ENCODE data around the gene NUDT16L1.

Gene NUDT16L1

GRCh38 chr16:4664538-4665418, 28.6 kb upstream of the NUDT16L1 start:
- no peak for DNase-seq

GRCh38 chr16:4666537-4667202, 26.7 kb upstream of the NUDT16L1 start:
- no peak for DNase-seq

GRCh38 chr16:4667203-4667963, 26.0 kb upstream of the NUDT16L1 start:
- DNase-seq, result no peak

- no peak for DNase-seq
These were observed 24.9 kb upstream of the NUDT16L1 start for GRCh38 chr16:4668313-4668960.

GRCh38 chr16:4673387-4674046, 19.8 kb upstream of the NUDT16L1 start:
- no peak for DNase-seq

DNA sequence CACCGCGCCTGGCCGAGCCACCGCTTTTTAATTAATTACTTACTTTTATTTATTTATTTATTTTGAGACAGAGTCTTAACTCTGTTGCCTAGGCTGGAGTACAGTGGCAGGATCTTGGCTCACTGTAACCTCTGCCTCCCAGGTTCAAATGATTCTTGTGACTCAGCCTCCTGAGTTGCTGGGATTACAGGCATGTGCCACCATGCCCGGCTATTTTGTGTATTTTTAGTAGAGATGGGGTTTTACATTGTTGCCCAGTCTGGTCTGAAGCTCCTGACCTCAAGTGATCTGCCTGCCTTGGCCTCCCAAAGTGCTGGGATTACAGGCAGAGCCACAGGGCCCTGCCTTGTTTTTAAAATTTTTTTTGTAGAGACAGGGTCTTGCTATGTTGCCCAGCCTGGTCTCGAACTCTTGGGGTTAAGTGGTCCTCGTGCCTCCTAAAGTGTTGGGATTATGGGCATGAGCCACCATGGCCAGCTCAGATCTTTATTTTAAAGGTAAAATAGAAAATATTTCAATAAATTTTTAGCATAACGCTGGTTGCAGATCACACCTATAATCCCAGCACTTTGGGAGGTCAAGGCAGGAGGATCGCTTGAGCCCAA, 18.3 kb upstream of the NUDT16L1 start:
- no peak for DNase-seq

GRCh38 chr16:4675864-4676786, 17.2 kb upstream of the NUDT16L1 start:
- DNase-seq, result no peak

- no peak for DNase-seq
These were observed 16.5 kb upstream of the NUDT16L1 start for GRCh38 chr16:4676831-4677230.

DNA sequence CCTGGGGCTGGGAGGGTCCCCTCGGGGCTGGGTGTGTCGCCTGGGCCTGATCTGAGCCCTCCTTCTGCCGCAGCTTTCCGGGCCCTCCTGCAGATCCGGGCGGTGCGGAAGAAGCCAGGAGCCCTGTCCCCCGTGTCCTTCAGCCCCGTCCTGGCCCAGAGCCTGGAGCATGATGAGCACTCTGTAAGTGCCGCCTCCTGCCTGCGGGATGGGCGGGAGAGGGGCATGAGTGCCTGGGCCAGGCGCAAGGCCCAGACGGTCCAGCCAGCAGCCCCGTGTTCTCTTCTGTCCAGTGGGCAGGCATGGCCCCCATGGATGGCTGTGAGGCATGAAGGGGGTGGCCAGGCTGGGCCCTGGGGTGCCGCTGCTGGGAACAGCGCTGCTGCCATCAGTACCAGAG, 16.0 kb upstream of the NUDT16L1 start:
- no peak for DNase-seq

DNA sequence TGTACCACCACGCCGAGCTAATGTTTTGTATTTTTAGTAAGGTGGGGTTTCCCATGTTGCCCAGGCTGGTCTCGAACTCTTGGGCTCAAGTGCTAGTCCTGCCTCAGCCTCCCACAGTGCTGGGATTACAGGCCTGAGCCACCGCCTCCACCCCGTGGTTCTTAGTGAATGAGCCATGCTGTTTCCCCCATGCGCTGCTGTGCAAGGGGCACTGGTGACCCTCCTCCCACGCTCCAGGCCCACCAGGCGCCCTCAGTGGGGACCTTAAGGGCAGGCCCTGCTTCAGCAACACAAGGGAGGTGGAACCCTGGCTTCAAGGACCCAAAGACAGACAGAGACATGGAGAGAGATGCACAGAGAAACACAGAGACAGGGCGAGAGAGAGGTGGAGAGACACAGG, 15.4 kb upstream of the NUDT16L1 start:
- DNase-seq, result no peak

- DNase-seq, result no peak
These were observed 14.8 kb upstream of the NUDT16L1 start for GRCh38 chr16:4678596-4678995.

GRCh38 chr16:4679156-4679849, 14.1 kb upstream of the NUDT16L1 start:
- DNase-seq, result no peak

- no peak for DNase-seq
These were observed 13.3 kb upstream of the NUDT16L1 start for GRCh38 chr16:4679850-4680636.

DNA sequence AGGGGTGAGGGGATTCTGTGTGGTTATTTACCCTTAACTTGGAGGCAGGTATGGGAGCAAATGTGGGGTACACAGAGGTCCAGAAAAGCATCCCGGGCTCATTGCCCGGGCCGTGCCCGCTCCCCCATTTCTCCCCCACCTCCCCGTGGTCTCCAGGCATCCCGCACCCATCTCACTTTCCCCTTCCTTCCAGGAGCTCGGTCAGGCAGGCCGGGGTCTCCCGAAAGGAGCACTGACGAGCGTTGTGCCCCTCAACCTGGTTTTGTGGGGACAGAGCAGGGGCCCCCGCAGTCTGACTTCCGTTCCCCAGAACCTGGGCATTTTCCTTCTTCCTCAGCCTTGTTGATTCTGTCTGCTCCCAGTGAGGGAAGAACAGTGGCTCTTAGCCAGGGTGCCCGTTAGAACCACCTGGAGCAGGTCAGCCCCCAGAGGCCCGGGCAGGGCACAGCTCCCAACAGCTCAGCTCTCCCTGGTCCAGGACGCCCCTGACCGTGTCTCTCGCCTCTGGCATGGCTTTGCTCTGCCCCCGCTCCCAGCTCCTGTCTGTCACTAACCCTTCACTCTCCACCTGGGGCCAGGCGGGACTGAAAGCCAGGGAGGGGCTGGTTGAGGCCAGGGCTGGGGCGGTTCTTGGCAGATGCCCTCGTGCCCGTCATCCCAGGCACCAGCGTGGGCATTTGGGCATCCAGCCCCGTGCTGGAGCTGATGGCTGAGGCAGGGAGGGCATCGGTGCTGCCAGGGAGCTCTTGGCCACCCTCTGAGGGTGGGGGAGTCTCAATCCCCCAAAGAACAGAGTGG, 12.5 kb upstream of the NUDT16L1 start:
- DNase-seq, result no peak

GRCh38 chr16:4681471-4682083, 11.8 kb upstream of the NUDT16L1 start:
- DNase-seq, result no peak

DNA sequence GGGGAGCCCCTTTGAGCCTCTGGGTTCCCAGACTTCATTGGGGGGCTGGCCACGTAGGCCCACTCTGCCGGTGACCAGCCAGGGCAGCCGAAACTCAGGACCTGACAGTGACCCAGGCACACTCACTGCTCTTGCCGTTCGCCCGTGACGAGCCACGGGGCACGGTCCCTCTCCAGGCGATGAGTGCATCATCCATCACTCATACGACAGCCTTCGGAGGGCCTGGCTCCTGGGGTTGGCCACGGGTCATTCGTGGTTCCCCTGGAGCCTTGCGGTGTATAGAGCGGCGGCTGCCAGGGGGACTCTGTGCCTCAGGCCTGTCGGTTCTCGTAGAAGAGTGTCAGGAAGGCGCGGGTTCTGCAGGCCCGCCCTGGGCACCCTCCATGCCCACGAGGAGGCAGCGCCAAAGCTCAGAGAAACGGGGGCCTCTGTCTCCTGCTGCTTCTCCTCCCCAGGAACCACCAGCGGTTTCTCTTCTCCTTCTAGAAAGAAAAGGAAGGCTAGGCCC, 11.2 kb upstream of the NUDT16L1 start:
- no peak for DNase-seq

GRCh38 chr16:4682616-4683254, 10.6 kb upstream of the NUDT16L1 start:
- DNase-seq, result no peak
